Measurements from ENCODE around the gene ALG10B.

DNA sequence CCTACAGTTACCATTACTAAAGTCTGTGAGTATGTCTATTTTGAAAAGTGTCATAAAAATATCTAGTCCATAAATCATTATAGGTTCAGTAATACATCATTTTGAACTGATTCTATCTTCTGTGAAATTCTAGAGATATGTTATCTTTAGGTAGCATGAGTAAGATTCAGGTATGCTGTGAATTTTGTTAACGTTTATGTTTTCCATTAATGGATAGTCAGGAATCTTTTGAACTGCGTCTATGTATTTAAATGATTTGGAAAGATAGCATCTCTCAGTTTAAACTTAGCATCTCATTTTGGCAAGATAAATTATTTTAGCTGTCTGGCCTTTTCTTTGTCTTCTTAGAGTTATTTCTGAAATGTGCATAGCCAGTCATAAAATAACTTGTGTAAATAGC is 8.3 kb downstream of the ALG10B start:
- no peak for TF ChIP-seq RAD21 (IDR thresholded peaks at IDR 0.05; ENCODE audit: low read length)
- TF ChIP-seq, protein P1, sequence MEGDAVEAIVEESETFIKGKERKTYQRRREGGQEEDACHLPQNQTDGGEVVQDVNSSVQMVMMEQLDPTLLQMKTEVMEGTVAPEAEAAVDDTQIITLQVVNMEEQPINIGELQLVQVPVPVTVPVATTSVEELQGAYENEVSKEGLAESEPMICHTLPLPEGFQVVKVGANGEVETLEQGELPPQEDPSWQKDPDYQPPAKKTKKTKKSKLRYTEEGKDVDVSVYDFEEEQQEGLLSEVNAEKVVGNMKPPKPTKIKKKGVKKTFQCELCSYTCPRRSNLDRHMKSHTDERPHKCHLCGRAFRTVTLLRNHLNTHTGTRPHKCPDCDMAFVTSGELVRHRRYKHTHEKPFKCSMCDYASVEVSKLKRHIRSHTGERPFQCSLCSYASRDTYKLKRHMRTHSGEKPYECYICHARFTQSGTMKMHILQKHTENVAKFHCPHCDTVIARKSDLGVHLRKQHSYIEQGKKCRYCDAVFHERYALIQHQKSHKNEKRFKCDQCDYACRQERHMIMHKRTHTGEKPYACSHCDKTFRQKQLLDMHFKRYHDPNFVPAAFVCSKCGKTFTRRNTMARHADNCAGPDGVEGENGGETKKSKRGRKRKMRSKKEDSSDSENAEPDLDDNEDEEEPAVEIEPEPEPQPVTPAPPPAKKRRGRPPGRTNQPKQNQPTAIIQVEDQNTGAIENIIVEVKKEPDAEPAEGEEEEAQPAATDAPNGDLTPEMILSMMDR (conservative IDR thresholded peaks at IDR 0.05; ENCODE audit: low read depth, low read length), result no peak
- TF ChIP-seq MAZ (IDR thresholded peaks at IDR 0.05; ENCODE audit: borderline replicate concordance, low read depth, low read length), result no peak
- TF ChIP-seq POLR2A (IDR thresholded peaks at IDR 0.05; ENCODE audit: low read depth, low read length), result no peak
- TF ChIP-seq RFX5 (IDR thresholded peaks at IDR 0.05; ENCODE audit: low read depth, low read length), result no peak
- TF ChIP-seq FOS (IDR thresholded peaks at IDR 0.05; ENCODE audit: low read depth, low read length), result no peak
- no peak for TF ChIP-seq MXI1 (IDR thresholded peaks at IDR 0.05; ENCODE audit: borderline replicate concordance, low read depth, low read length)
- TF ChIP-seq CEBPB (IDR thresholded peaks at IDR 0.05; ENCODE audit: low read depth, low read length), result no peak
- no peak for TF ChIP-seq MAFK (IDR thresholded peaks at IDR 0.05; ENCODE audit: low read depth, low read length)
- TF ChIP-seq CHD1 (IDR thresholded peaks at IDR 0.05; ENCODE audit: low read depth, low read length), result no peak
- TF ChIP-seq BHLHE40 (IDR thresholded peaks at IDR 0.05; ENCODE audit: low read depth, low read length), result no peak
- TF ChIP-seq, protein P2, sequence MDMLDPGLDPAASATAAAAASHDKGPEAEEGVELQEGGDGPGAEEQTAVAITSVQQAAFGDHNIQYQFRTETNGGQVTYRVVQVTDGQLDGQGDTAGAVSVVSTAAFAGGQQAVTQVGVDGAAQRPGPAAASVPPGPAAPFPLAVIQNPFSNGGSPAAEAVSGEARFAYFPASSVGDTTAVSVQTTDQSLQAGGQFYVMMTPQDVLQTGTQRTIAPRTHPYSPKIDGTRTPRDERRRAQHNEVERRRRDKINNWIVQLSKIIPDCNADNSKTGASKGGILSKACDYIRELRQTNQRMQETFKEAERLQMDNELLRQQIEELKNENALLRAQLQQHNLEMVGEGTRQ (IDR thresholded peaks at IDR 0.05; ENCODE audit: low read depth, low read length), result no peak
